HEK293 (cell line): ENCODE results near the gene ERBB4.

Experiments
- CTCF ChIP-seq: fragments of 450-650 bp; formaldehyde crosslinking; IDR thresholded peaks from 2 replicates; pipeline ENCODE4 v1.5.1; 2016; ENCODE audit warnings: missing biosample characterization, missing genetic modification characterization
- PRDM4 ChIP-seq: fragments of 450-650 bp; formaldehyde crosslinking; IDR thresholded peaks from 2 replicates; pipeline ENCODE4 v1.5.1; 2017; ENCODE audit warnings: missing biosample characterization, missing genetic modification characterization
- ZBTB49 ChIP-seq: fragments of 450-650 bp; formaldehyde crosslinking; IDR thresholded peaks from 2 replicates; pipeline ENCODE4 v1.5.1; 2016; ENCODE audit warnings: missing biosample characterization, missing genetic modification characterization, low read depth
- ZBTB8A ChIP-seq: fragments of 450-650 bp; formaldehyde crosslinking; IDR thresholded peaks from 2 replicates; pipeline ENCODE4 v1.5.1; 2016; ENCODE audit warnings: missing biosample characterization, missing genetic modification characterization
- ZNF549 ChIP-seq: fragments of 450-650 bp; IDR thresholded peaks from 2 replicates; pipeline ENCODE4 v1.5.1; 2018; ENCODE audit warnings: missing biosample characterization, missing genetic modification characterization, mild to moderate bottlenecking, inconsistent platforms, moderate library complexity

GRCh38 chr2:212530991-212531390, 7.6 kb downstream of the ERBB4 start:
- no peak for TF ChIP-seq ZBTB49 (tag by site-specific recombination)
- no peak for TF ChIP-seq PRDM4 (tag by site-specific recombination)
- no peak for TF ChIP-seq CTCF (tag by site-specific recombination)
- TF ChIP-seq ZNF549 (tag by site-specific recombination): no peak
- no peak for TF ChIP-seq ZBTB8A (tag by site-specific recombination)
